ENCODE results near the gene SINHCAF.
"Not testable (repeated sequence)": the region's sequence is repeated elsewhere in the genome, so short reads cannot be mapped to it uniquely, and the experiment has no call there.

SINHCAF gene, protein sequence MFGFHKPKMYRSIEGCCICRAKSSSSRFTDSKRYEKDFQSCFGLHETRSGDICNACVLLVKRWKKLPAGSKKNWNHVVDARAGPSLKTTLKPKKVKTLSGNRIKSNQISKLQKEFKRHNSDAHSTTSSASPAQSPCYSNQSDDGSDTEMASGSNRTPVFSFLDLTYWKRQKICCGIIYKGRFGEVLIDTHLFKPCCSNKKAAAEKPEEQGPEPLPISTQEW

DNA sequence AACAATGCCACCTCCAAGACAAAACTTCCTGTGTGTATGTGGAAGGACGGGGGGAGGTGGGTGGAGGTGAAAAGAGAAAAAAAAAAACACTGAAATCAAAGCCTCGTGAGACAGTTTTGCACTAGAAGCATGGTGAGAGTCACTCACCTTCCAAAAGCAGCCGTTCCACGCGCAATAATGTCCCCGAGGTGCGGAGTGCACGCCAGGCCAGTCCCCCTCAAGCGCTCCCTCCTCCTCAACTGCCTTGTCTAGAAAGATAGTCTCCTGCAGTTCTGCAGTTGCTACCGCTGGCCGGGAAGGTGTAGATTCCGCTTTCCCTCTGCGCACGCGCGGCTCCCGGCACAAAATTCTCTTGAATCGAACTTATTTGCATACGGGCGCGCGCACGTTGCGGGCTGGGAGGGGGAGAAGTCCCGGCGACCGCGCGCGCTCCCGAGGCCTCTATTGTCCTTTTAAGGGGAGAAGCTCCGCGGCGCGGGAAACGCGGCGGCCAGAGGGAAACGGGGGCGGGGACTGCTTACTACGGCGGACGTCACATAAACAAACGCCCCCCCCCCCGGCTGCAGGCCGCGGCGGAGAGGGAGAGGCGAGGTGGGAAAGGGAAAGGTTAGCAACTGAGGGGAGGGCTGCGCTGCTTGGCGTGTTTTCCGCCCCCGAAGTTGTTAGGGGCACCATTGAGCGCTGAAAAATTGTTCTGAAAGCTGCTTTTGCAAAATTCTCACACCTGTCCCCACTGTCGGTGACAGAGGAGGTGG, at the start of gene SINHCAF:
Gene SINHCAF, minus strand, starts transcription at position 274 of the 755 bp plus-strand sequence. CDS start 27,946 bp downstream, outside the sequence.
- DNase-seq, result peak; percentile 92

DNA sequence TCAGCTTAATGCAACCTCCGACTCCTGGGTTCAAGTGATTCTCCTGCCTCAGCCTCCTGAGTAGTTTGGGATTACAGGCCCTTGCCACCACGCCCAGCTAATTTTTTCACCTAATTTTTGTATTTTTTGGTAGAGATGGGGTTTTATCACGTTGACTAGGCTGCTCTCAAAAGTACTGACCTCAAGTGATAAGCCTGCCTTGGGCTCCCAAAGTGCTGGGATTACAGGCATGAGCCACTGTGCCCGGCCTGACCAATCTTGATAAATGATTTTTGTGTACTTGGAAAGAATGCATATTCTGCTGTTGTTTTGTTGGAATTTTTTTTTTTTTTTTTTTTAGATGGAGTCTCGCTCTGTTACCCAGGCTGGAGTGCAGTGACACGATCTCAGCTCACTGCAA, 49.5 kb upstream of the SINHCAF start:
- not testable (repeated sequence) for DNase-seq

DNA sequence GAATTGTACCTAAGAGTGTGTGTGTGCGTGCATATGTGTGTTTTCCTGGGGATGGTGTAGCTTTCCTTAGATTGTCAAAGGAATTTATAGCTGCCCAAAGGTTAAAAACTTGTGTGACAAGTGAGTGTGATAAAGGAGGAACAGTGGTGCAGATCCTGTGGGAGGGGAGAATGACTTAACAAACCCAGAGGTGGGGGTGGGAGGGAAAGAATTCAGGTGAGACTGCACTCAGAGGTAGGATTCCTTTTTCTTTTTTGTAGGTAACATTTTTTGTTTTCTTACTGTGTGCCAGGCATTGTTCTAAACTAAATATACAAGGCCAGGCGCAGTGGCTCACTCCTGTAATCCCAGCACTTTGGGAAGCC, 45.3 kb upstream of the SINHCAF start:
- no peak for DNase-seq

DNA sequence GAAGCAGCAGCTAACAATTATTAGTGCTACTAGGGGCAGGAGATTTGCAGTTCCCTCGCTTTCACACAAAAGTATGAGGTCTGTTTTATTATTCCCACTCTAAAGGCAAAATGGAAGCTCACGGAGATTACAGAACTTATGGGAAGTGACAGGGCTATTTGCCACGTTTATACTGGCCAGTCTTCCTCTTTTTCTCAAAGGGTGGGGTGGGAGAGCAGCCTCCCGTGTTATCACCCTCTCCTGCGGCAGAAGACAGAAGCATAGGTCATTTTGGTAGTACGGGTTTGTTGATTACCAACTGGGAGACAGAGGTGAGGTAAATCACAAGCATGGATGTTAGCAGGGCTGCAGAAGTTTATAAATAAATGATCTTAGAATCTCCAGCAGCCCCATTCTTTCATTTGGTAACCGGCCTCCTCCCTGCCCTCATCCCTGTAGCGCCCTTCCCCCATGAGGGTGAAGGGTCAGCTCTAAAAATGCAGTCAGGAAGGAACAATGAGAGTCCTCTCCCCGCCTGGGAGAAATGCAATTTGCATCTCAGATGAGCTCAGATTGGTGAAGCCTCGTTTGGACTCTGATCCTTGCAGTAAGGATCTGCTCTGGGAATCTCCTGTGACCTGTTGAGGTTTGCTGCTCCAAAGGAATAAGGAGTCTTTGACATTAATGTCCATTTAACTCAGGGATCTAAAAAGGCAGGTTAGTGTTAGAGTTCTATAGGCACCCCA, 44.7 kb upstream of the SINHCAF start:
- no peak for DNase-seq

DNA sequence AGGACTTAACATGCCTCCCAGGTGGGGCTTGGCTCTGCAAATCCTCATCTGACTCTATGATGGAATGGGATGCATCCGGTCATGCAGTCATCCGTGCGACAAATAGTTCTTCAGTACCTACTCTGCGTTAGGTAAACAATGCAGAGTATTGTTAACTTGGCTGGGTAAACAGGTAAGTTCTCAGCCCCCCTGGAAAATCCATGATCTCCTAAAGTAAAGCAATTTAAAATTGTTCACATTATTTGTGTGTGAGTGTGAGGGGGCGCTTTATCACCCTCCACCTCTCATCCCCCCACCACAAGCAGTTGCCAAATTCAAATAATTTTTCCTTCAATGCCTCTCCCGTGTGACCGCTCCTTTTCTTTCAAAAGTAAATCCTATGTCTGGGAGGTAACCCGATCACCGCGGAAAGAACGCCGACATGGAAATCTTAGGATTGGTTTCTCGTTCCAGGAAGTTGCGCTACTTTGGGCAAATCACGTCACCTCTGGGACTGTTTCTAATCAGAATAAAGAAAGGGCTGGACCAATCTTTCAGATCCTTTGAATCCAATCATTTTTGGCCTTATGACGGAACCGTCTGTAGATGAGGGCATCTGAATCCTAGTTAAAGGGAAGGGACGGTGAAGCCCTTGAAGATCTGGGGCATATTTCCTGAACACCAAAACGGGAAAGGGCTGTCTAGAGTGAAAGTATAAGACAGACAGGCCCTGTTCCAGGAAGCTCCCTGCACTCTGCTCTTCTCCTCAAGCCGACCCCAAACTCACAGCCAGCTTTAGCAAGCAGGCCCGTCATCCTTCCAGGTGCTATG, 44.0 kb upstream of the SINHCAF start:
- no peak for DNase-seq

DNA sequence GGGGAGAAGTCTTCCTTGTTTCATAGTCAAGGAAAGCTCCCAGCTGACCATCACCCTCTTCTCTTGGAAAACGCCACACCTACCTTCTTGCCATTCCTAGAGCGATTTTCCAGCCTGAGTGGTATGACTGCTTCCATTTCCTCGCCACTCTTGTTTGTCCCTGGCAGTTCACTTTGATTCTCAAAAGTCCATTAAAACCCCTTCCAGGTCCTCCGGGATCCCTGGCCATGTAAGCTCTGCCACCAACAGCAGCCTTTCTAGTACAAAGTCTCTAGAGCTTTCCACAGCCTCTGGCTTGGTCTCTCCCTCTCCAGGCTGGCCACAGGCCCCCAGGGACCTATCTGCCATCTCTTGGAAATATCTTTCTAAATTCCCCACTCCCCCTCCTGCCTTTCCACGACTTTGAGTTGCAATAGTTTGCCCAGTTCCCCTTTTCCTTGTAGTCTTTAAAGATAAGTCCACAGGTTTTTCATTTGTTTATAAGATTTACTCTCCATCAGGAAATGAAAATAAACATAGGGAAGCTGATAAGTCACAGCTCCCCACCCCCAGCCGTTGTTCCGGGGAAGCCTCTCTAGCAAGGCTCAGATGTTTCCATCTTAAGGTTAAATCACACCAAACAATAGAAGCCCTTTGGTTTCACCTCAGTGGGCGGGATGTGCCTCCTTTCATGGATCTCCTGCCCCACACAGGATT, 42.9 kb upstream of the SINHCAF start:
- DNase-seq, result no peak

DNA sequence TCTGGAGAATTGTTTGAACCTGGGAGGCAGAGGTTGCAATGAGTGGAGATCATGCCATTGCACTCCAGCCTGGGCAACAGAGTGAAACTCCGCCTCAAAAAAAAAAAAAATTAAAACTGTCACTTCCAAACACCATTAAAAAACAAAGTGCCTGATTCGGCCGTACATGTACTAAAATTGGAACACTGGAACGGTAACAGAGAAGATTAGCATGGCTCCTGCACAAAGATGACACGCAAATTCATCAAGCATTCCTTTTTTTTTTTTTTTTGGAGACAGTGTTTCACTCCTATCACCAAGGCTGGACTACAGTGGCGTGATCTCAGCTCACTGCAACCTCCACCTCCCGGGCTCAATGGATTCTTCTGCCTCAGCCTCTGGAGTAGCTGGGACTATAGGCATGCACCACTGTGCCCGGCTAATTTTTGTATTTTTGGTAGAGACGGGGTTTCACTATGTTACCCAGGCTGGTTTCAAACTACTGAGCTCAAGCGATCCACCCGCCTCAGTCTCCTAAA, 40.2 kb upstream of the SINHCAF start:
- DNase-seq, result no peak

DNA sequence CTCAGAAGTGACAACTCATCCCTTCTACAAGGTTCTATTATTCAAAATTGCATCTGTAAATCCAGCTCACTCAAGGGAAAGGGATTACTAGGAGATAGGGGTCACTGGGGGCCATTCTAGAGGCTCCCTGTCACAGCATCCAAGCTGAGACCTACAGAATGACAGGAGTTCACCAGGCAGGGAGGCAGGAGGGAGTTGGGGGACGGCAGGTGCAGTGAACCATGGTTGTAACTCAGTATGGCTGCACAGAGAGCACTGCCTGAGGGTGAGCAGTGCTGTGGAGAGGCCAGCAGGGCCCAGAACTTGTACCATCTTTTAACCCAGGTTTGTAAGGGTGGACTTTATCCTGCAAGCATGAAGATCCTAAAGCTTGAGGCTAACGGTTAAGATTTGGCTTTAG, 37.9 kb upstream of the SINHCAF start:
- DNase-seq, result no peak

DNA sequence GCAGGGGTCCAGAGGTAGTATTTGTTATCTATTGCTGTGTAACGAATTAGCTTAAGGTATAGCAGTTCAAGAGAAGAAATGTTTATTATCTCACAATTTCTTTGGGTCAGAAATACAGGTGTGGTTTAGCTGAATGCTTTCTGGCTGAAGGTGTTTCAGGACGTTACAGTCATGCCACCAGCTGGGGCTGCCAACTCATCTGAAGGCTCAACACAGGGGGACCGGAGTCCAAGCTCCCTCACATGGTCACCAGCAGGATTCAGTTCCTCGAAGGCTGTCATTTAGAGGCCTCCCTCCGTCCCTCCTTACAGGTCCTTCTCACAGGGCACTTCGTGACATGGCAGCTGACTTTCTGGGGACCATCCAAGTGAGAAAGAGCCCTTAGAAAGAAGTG, 37.5 kb upstream of the SINHCAF start:
- no peak for DNase-seq

DNA sequence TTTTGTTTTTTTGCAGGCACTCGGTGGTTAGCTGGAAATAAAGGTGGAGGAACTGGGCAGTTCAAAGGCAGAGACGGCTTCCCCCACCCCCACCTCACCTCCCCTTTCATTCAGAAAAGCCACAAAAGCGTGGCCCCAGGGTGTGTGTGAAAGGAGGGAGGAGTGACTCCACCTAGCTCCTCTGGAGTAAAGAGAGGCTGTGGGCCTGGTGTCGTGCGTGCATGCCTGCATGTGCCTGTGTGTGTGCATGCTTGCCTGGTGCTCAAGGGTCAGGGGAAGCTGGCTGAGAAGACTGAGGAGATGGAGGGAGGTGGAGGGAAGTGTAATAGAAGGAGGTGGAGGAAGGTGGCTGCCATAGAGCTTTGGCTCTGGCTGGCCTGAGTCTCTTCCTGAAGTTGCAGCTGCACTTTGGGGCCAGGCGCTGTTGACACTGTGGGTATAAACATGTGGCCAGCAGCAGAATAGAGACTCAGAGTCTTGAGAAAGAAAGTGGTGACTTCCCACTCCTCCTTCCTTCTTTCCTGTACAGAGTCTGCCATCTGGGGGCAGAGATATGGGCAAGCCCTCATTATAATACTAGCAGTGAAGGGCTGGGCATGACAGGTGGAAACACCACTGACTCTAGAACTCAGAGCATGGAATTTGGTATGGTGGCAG, 36.9 kb upstream of the SINHCAF start:
- DNase-seq, result no peak

DNA sequence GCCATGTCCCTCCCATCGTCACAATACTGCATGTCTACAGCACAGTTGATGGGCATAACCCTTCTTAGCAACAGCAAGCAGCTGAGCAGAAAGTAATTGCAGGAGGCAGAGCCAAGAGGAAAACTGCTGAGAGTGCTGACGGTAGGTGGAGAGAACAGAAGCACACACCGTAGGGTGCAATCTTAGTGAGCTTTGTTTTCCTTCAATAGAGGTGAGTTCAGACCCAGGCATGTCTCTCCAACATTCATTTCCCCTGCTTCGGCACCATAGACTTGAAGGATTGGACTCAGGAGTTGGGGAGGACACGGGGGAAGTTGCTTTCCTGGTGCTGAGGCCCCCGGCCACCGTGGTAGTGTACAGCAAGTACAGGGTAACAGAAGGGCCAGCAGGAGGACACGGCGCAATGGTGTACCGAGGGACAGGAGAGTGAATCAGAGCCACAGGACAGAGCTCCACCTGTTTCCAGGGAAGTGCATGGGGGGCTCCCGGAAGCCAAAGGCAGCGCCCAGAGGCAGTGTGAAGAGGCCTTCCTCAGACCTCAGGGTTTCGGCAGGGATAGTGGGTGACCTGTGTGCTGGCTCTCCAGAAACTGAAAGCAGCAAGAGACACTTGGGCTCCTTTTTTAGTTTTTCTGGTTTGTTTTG, 36.3 kb upstream of the SINHCAF start:
- DNase-seq, result no peak

DNA sequence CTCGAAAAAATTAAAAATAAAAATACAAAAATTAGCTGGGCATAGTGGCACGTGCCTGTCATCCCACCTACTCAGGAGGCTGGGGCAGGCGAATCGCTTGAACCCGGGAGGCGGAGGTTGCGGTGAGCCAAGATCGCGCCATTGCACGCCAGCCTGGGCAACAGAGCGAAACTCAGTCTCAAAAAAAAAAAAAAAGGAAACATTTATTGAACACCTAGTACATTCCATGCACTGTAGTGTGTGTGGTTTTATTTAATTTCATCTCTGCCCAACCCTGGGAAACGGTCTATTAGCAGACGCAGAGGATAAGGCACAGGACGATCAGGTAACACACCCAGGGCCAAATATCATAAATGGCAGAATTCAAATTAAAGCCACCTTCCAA, 35.8 kb upstream of the SINHCAF start:
- no peak for DNase-seq

DNA sequence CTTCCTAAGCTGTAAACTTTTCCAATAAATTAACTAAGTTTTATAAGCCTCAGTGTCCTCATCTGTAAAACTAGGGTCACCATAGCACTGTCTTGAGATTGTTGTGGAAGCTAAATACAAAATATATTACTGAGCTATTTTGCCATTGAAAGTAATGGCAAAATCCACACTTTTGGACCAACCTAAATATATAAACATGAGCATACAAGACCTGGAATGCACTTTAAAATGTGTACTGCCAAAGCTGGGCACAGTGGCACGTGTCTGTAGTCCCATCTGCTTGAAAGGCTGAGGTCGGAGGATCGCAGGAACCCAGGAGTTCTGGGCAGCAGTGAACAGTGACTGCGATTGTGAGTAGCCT, 29.8 kb upstream of the SINHCAF start:
- no peak for DNase-seq

DNA sequence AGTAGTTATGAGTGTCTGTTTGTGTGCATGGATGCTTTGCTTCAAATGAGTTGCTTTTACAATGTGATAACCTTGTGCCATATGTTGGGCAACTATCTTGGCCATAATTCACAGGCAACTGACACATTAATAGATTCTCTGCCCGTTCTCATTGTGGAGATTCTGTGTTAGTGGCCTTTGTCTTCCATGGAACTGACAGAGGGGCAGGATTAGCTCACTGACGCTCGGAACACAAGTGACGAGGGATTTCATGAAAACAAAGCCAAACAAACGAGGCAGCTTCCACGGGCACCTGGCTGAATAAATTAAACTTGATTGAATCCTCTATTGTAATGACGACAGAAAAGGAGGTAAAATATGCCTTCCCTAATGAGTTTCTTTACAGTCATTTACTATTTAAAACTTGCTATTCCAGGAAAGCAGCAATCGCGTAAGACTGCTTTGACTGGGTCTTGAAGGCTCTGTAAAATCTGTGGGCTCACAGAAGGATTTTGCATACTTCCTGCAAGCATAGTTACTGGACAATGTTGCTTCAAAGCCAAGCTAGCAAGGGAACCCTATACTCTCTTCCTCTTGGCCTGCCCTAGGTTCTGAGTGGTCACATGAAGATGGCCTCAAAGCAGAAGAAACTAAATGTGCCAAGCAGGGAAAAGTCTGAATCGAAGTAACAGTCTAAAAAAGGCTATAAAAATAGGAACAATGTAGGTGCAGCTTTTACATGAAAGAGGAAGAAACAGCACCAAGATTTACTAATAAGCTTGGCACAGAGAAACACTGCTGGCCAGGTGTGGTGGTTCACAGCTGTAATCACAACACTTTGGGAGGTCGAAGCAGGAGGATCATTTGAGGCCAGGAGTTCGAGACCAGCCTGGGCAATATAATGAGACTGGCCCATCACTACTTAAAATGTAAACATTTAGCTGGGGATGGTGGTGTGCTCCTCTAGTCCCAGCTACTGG, 28.1 kb upstream of the SINHCAF start:
- DNase-seq, result peak; percentile 64

DNA sequence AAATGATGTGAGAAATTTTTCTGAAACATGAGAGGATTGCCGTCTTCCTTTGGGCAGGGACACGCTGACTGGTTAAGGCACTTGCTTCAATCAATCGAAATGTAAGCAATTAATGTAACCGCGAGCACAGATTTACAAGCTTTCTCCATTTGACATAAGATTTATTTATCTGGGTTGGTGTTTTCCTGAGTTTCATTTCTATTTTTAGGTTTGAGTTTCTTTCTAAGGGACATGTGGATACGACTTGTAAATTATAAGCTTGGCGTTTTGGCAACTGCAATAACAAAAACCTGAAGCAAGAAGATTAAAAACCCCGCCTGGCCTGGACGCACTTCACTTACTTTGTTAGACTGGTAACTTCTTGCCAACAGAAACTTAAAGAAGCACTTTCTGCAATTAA, 20.3 kb upstream of the SINHCAF start:
- DNase-seq, result no peak

DNA sequence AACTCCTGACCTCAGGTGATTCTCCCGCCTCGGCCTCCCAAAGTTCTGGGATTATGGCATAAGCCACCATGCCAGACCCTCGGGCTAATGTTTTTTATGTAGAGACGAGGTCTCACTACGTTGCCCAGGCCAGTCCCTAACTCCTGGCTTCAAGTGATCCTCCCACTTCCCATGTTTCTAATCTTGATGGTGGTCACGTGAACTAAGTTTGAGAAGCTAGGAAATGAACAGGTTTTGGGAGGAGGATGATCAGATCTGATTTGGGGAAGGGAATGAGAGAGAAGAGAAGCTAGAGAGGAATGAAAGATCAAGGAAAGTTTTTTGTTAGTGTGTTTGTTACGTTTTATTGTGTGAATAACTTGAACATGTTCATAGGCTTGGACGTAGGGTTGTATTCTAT, 17.2 kb upstream of the SINHCAF start:
- DNase-seq, result no peak

DNA sequence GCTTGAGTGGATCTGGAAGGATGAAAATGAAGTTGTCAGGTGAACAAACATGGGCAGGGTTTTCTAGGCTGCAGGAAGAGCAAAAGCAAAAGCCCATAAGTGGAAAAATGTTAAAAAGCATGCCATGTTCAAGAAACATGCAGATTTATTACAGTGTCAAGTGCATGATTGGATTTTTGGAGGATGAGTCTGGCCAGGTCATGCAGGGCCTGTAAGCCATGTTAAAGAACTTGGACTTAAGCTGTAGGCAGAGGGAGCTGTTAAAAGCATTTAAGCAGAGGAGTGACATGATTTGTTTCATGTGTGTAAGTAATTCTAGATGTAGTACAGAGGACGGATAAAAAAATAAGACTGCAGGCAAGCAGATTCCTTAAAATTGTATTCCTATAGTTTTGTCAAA, 16.3 kb upstream of the SINHCAF start:
- DNase-seq, result no peak

DNA sequence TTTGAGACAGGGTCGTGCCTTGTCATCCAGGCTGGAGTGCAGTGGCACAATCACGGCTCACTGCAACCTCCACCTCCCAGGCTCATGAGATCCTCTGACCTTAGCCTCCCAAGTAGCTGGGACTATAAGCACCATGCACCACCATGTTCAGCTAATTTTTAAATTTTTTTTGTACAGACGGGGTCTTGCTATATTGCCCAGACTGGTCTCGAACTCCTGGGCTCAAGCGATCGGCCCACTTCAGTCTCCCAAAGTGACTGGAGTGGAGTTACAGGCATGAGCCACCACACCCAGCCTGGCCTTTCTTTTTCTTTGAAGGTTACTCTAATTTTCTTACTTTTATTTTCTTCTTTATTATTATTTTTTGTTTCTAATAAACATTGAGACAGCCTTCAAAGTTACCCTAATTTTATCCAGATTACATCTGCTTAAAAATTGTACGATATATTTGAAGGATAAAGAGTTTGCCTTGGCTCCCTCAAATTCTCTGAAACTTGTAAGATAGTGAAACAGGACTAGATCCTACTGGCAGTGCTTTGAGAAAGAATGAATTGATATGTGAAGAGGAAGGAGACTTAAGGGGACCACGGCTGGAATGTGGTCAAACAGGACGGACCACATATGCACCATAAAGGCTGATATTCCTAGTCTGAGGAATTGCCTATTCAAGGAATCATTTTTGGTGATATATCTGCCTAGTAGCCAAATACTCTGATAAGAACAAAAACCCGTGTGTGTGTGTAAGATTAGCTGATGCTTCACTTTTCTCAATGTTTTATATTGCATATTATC, 14.1 kb upstream of the SINHCAF start:
- DNase-seq, result no peak

DNA sequence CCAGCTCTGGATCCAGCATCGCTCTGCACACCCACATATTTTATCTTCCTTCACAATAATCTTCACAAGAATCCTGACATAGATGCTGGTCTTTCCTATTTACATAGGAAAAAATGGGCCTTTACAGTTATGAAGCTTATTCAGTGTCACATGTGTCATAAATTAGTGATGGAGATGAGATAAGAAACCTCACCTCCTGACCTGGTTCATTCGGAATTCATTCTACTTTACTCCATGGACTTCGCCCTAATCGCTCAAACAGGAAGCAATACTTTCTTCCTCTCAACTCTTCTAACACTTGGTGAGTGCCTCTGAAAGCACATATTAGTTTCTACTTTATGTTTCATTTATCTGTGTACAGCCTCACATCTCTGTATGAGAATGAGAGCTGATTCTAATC, 12.0 kb upstream of the SINHCAF start:
- DNase-seq, result no peak
